ENCODE data around the gene ABCA5. TPM values are rescaled to one million over a fixed set of nuclear protein-coding genes. Genes with fewer than 3 reads are reported as not detected.
"Not testable (repeated sequence)": the region's sequence is repeated elsewhere in the genome, so short reads cannot be mapped to it uniquely, and the experiment has no call there.

Gene ABCA5
- total and polyA plus RNA-seq, 2 experiments from 2014 or later = 4.5 to 10.2 TPM

GRCh38 chr17:69207151-69207550, 119.8 kb downstream of the ABCA5 start:
- H3K27me3 ChIP-seq = no peaks in the 10 kb centered on the region
- TF ChIP-seq CTCF (IDR thresholded peaks at IDR 0.05; ENCODE audit: low read depth, low read length) = no peak
- no peaks in the 10 kb centered on the region for H3K9me3 ChIP-seq (ENCODE audit: low read depth)
- no peaks in the 10 kb centered on the region for H3K4me1 ChIP-seq (ENCODE audit: low read depth)
- no peak for DNase-seq (ENCODE audit: low read depth in 1 of 2, low spot score in 1 of 2)
- no peak overlapping the region for H3K4me3 ChIP-seq
- H3K27ac ChIP-seq = no peak overlapping the region
- H3K36me3 ChIP-seq = no peaks in the 10 kb centered on the region

GRCh38 chr17:69198238-69198637, 128.7 kb downstream of the ABCA5 start:
- Histone ChIP-seq H3K36me3 (no peaks in the 10 kb centered on the region), H3K4me1 (ENCODE audit: low read depth) (no peaks in the 10 kb centered on the region), H3K27me3 (no peaks in the 10 kb centered on the region), H3K27ac (no peak overlapping the region), H3K4me3 (no peak overlapping the region), H3K9me3 (ENCODE audit: low read depth) (no peaks in the 10 kb centered on the region)
- peak in 1 of 2 donors; percentile 3 for DNase-seq (ENCODE audit: low read depth in 1 of 2, low spot score in 1 of 2)
- TF ChIP-seq CTCF (IDR thresholded peaks at IDR 0.05; ENCODE audit: low read depth, low read length) = no peak

GRCh38 chr17:69196105-69196653, 130.8 kb downstream of the ABCA5 start:
- not testable (repeated sequence) for H3K36me3 ChIP-seq; H3K9me3 ChIP-seq (ENCODE audit: low read depth); H3K4me3 ChIP-seq; H3K27me3 ChIP-seq; H3K4me1 ChIP-seq (ENCODE audit: low read depth); H3K27ac ChIP-seq; DNase-seq (ENCODE audit: low read depth in 1 of 2, low spot score in 1 of 2)

Other genes with a start within 250 kb of the ABCA5 start
- not detected in 2 replicates for gene ABCA6, start 185.2 kb downstream of the ABCA5 start, total RNA-seq
- not detected in 2 replicates for gene ABCA6, start 185.2 kb downstream of the ABCA5 start, polyA plus RNA-seq
- 0.04 TPM in 1 of 2 replicates, not detected in the other for gene ABCA10, start 98.3 kb downstream of the ABCA5 start, total RNA-seq
- gene ABCA10, start 98.3 kb downstream of the ABCA5 start, polyA plus RNA-seq = not detected in 2 replicates
- gene MAP2K6, start 87.6 kb upstream of the ABCA5 start, total RNA-seq = 8.4 and 13.2 TPM in 2 replicates
- gene MAP2K6, start 87.6 kb upstream of the ABCA5 start, polyA plus RNA-seq = 13.1 and 14.2 TPM in 2 replicates